Keratinocyte (primary cell): Measurements from ENCODE around the gene RNF157. TPM values are rescaled to one million over a fixed set of nuclear protein-coding genes. Genes with fewer than 3 reads are reported as not detected.

ENCODE experiments used
- DNase-seq: peaks from one replicate; pipeline ENCODE4 v3.0.0-alpha.2; 2011; ENCODE audit warnings: low read depth, missing footprints, low spot score
- FAIRE-seq: peaks from 2 replicates; lab custom pipeline; 2011; peaks lifted over from hg19 to GRCh38; lab: Jason Lieb, UNC
- H2AFZ ChIP-seq: 2 replicates; pipeline ENCODE4 v1.6.0; 2012; ENCODE audit warnings: low read length, control low read depth, inconsistent platforms; ENCODE audit not compliant: control insufficient read depth
- H3K27ac ChIP-seq: 2 replicates; pipeline ENCODE4 v1.5.1; 2011; ENCODE audit warnings: low read length; ENCODE audit not compliant: control insufficient read depth, insufficient read depth
- H3K27me3 ChIP-seq: 3 replicates; pipeline ENCODE4 v1.6.0; 2011; ENCODE audit warnings: low read length; ENCODE audit not compliant: control insufficient read depth, insufficient read depth; ENCODE audit errors: extremely low read depth
- H3K36me3 ChIP-seq, 2 experiments: 2 replicates in 1 of 2; 3 replicates in 1 of 2; pipeline ENCODE4 v1.5.1; 2011; ENCODE audit warnings: low read length in 2 of 2, mild to moderate bottlenecking in 1 of 2; ENCODE audit not compliant: control insufficient read depth in 2 of 2, insufficient read depth in 2 of 2; ENCODE audit errors: extremely low read depth in 1 of 2
- H3K4me1 ChIP-seq: 3 replicates; pipeline ENCODE4 v1.5.1; 2011; ENCODE audit warnings: low read length; ENCODE audit not compliant: control insufficient read depth, insufficient read depth; ENCODE audit errors: extremely low read depth
- H3K4me2 ChIP-seq: 3 replicates; pipeline ENCODE4 v1.6.0; 2011; ENCODE audit warnings: low read depth, low read length; ENCODE audit not compliant: control insufficient read depth, insufficient read depth; ENCODE audit errors: extremely low read depth
- H3K4me3 ChIP-seq, 3 experiments: fragments of 200-600 bp in 1 of 3; sonication (generic) in 1 of 3; 2 replicates in 2 of 3; 3 replicates in 1 of 3; pipeline ENCODE4 v1.5.1; 2011 to 2016; ENCODE audit warnings: low read length in 3 of 3, mild to moderate bottlenecking in 3 of 3, control low read depth in 2 of 3, inconsistent platforms in 1 of 3, low read depth in 1 of 3, mixed read lengths in 1 of 3, mixed run types in 1 of 3, moderate library complexity in 1 of 3; ENCODE audit not compliant: control insufficient read depth in 2 of 3, insufficient read depth in 2 of 3; ENCODE audit errors: extremely low read depth in 1 of 3
- H3K79me2 ChIP-seq: 2 replicates; pipeline ENCODE4 v1.6.0; 2012; ENCODE audit warnings: low read length; ENCODE audit not compliant: control insufficient read depth, insufficient read depth
- H3K9ac ChIP-seq: 3 replicates; pipeline ENCODE4 v1.6.0; 2011; ENCODE audit warnings: low read length; ENCODE audit not compliant: control insufficient read depth, insufficient read depth; ENCODE audit errors: extremely low read depth
- H3K9me1 ChIP-seq: 3 replicates; pipeline ENCODE4 v1.6.0; 2011; ENCODE audit warnings: low read length; ENCODE audit not compliant: control insufficient read depth, insufficient read depth; ENCODE audit errors: extremely low read depth
- H3K9me3 ChIP-seq: 2 replicates; pipeline ENCODE4 v1.5.1; 2012; ENCODE audit warnings: low read depth, low read length; ENCODE audit not compliant: control insufficient read depth
- H4K20me1 ChIP-seq: 3 replicates; pipeline ENCODE4 v1.6.0; 2011; ENCODE audit warnings: low read length; ENCODE audit not compliant: control insufficient read depth, insufficient read depth; ENCODE audit errors: extremely low read depth
- EZH2 ChIP-seq: IDR thresholded peaks from one replicate; pipeline ENCODE4 v1.6.1; 2012; ENCODE audit warnings: inconsistent platforms, mild to moderate bottlenecking, low read length, moderate library complexity
- dilution Hi-C: fragments of 300-500 bp; cut with MboI; formaldehyde crosslinking; loops from one replicate; pipeline ENCODE4 v1.7.0; 2020; ENCODE audit warnings: low sequenced_read_pairs; ENCODE audit not compliant: extremely low pct_ligation_motif_present
- polyA plus RNA-seq, 5 experiments: library from polyadenylated mRNA; depleted of rRNA in 3 of 5; stranded (reverse) in 3 of 5; stranded (forward) in 1 of 5; unstranded in 1 of 5; fragments of >200 nt; gene quantifications; 1 replicate in 1 of 5; 2 replicates in 3 of 5; 3 replicates in 1 of 5; pipeline versions ENCODE4 v1.2.1 to v1.2.3, GENCODE V29; 2011 to 2012; ENCODE audit warnings: missing spikeins in 2 of 5, low read depth in 1 of 5, low replicate concordance in 1 of 5
- TF ChIP-seq, protein P1 (sequence below), 3 experiments: IDR thresholded peaks in 1 of 3; conservative IDR thresholded peaks in 1 of 3; optimal IDR thresholded peaks in 1 of 3; 2 replicates in 2 of 3; 3 replicates in 1 of 3; pipeline versions ENCODE3 to v1.5.1; 2011; ENCODE audit warnings: low read length in 3 of 3, mild to moderate bottlenecking in 3 of 3, moderate library complexity in 2 of 3, control low read depth in 1 of 3, inconsistent platforms in 1 of 3; ENCODE audit not compliant: insufficient read depth in 2 of 3; ENCODE audit errors: extremely low read depth in 1 of 3

The RNF157 gene
- polyA plus RNA-seq, 1 donor (not counting 4 experiments of a cell fraction or from before 2014, with no cell fraction given): not detected

GRCh38 chr17:76236603-76237002 is 3.7 kb downstream of the RNF157 start:
- peaks cover 4% of the 10 kb centered on the region for H3K4me1 ChIP-seq
- H3K9ac ChIP-seq: no peak overlapping the region
- peaks cover 36% of the 10 kb centered on the region for H3K27me3 ChIP-seq
- no peak overlapping the region for H3K4me2 ChIP-seq
- H3K36me3 ChIP-seq: no peaks in the 10 kb centered on the region
- DNase-seq (no peak), FAIRE-seq (no peak)
- no peak for TF ChIP-seq EZH2
- TF ChIP-seq, protein P1, sequence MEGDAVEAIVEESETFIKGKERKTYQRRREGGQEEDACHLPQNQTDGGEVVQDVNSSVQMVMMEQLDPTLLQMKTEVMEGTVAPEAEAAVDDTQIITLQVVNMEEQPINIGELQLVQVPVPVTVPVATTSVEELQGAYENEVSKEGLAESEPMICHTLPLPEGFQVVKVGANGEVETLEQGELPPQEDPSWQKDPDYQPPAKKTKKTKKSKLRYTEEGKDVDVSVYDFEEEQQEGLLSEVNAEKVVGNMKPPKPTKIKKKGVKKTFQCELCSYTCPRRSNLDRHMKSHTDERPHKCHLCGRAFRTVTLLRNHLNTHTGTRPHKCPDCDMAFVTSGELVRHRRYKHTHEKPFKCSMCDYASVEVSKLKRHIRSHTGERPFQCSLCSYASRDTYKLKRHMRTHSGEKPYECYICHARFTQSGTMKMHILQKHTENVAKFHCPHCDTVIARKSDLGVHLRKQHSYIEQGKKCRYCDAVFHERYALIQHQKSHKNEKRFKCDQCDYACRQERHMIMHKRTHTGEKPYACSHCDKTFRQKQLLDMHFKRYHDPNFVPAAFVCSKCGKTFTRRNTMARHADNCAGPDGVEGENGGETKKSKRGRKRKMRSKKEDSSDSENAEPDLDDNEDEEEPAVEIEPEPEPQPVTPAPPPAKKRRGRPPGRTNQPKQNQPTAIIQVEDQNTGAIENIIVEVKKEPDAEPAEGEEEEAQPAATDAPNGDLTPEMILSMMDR (optimal IDR thresholded peaks at IDR 0.05 in 1 of 3, IDR thresholded peaks at IDR 0.05 in 1 of 3, conservative IDR thresholded peaks at IDR 0.05 in 1 of 3; ENCODE audit: extremely low read depth in 1 of 3, insufficient read depth in 2 of 3, low read length in 3 of 3): no peak
- no peak overlapping the region for H2AFZ ChIP-seq
- H3K27ac ChIP-seq: no peak overlapping the region
- H3K9me1 ChIP-seq: no peaks in the 10 kb centered on the region
- no peaks in the 10 kb centered on the region for H3K9me3 ChIP-seq
- H3K79me2 ChIP-seq: no peaks in the 10 kb centered on the region
- H3K4me3 ChIP-seq: no peak overlapping the region
- dilution Hi-C loops: no loop called here
- H4K20me1 ChIP-seq: no peaks in the 10 kb centered on the region

DNA sequence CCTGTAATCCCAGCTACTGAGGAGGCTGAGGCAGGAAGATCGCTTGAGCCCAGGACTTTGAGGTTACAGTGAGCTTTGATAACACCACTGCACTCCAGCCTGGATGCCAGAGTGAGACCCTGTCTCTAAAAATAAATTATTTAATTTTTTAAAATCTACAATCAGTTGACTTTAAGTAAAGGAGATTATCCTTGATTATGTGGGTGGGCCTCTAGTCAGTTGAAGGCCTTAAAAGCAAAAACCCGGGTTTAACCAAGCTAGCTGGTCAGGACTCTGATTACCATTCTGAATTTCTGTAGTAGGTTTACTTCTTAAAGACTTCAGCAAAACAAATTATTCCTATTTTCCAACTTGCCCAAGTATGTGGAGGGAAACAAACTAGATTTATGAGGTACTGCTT is 4.4 kb downstream of the RNF157 start:
- no peak overlapping the region for H3K4me2 ChIP-seq
- H3K9me3 ChIP-seq: no peaks in the 10 kb centered on the region
- H3K27me3 ChIP-seq: peaks cover 29% of the 10 kb centered on the region
- DNase-seq (no peak), FAIRE-seq (no peak)
- dilution Hi-C loops: no loop called here
- TF ChIP-seq, protein P1 (optimal IDR thresholded peaks at IDR 0.05 in 1 of 3, IDR thresholded peaks at IDR 0.05 in 1 of 3, conservative IDR thresholded peaks at IDR 0.05 in 1 of 3; ENCODE audit: extremely low read depth in 1 of 3, insufficient read depth in 2 of 3, low read length in 3 of 3): no peak
- TF ChIP-seq EZH2: no peak
- no peaks in the 10 kb centered on the region for H3K79me2 ChIP-seq
- H3K27ac ChIP-seq: no peak overlapping the region
- no peak overlapping the region for H3K4me3 ChIP-seq
- H4K20me1 ChIP-seq: no peaks in the 10 kb centered on the region
- H3K4me1 ChIP-seq: peaks cover 1% of the 10 kb centered on the region
- H3K9me1 ChIP-seq: no peaks in the 10 kb centered on the region
- no peak overlapping the region for H3K9ac ChIP-seq
- no peak overlapping the region for H2AFZ ChIP-seq
- no peaks in the 10 kb centered on the region for H3K36me3 ChIP-seq
